ENCODE data around the gene DGKE.

GRCh38 chr17:56819030-56819429 lies 14.9 kb upstream of the DGKE start:
- TF ChIP-seq CTCF (IDR thresholded peaks at IDR 0.05; ENCODE audit: extremely low read depth in 1 of 2, insufficient read depth in 1 of 2, low read depth in 1 of 2, low read length in 2 of 2) (no peak), POLR2AphosphoS5 (IDR thresholded peaks at IDR 0.05; ENCODE audit: insufficient read depth, low read depth, low read length) (no peak), POLR2A (IDR thresholded peaks at IDR 0.05; ENCODE audit: low read depth, low read length) (no peak), MAX (IDR thresholded peaks at IDR 0.05; ENCODE audit: insufficient read depth, insufficient read length) (no peak), MYC (IDR thresholded peaks at IDR 0.05; ENCODE audit: low read depth, low read length) (no peak), GATA2 (IDR thresholded peaks at IDR 0.05; ENCODE audit: insufficient read depth, insufficient read length, low read depth, low read length) (no peak)

Measured in endothelial cell of umbilical vein (primary cell).